Measurements from ENCODE around the gene NEK10.

The NEK10 gene

DNA sequence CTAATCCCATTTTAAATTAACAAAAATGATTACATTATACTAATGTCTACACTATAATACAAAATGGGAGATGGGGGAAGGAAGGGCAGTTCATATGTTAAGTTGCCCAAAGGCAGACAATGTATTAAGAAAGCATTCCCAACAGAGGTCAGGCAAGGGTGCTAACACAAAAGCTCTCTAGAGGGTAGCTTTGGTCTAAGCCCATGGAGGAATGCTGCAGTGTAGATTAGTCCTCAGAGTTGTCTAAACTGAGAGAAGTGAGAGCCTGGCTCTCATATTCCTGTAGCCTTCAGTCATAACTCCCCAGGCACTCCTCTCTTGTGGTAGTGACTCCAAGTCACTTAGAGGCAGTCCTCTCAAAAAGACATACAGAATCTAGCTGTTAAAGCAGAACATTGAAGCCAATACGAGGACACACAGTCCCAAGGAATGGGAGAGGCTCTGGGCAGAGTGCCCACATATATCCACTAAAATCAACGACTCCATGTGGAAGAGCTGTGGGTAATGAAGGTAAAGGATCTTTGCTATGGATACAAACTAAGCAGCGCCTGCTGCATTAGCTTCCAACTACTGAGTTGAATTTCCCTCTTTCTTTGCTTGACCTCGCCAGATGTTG is 14.5 kb downstream of the NEK10 start:
- H3K4me3 ChIP-seq, result no peak overlapping the region
- no peaks in the 10 kb centered on the region for H3K36me3 ChIP-seq
- no peaks in the 10 kb centered on the region for H3K4me1 ChIP-seq
- H3K27ac ChIP-seq, result no peak overlapping the region
- intact Hi-C loops (cut with DNase I; ENCODE audit: low total_unique reads), result no loop called here
- TF ChIP-seq, protein P1, sequence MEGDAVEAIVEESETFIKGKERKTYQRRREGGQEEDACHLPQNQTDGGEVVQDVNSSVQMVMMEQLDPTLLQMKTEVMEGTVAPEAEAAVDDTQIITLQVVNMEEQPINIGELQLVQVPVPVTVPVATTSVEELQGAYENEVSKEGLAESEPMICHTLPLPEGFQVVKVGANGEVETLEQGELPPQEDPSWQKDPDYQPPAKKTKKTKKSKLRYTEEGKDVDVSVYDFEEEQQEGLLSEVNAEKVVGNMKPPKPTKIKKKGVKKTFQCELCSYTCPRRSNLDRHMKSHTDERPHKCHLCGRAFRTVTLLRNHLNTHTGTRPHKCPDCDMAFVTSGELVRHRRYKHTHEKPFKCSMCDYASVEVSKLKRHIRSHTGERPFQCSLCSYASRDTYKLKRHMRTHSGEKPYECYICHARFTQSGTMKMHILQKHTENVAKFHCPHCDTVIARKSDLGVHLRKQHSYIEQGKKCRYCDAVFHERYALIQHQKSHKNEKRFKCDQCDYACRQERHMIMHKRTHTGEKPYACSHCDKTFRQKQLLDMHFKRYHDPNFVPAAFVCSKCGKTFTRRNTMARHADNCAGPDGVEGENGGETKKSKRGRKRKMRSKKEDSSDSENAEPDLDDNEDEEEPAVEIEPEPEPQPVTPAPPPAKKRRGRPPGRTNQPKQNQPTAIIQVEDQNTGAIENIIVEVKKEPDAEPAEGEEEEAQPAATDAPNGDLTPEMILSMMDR (IDR thresholded peaks at IDR 0.05), result no peak
- DNase-seq, result no peak
- H3K9me3 ChIP-seq, result no peaks in the 10 kb centered on the region
- no peaks in the 10 kb centered on the region for H3K27me3 ChIP-seq

- H3K9me3 ChIP-seq, result no peaks in the 10 kb centered on the region
- H3K4me3 ChIP-seq, result no peak overlapping the region
- intact Hi-C loops (cut with DNase I; ENCODE audit: low total_unique reads), result no loop called here
- H3K4me1 ChIP-seq, result no peaks in the 10 kb centered on the region
- H3K27me3 ChIP-seq, result no peaks in the 10 kb centered on the region
- H3K27ac ChIP-seq, result no peak overlapping the region
- TF ChIP-seq, protein P1 (IDR thresholded peaks at IDR 0.05), result no peak
- H3K36me3 ChIP-seq, result no peaks in the 10 kb centered on the region
- DNase-seq, result no peak
These were observed 15.0 kb downstream of the NEK10 start for GRCh38 chr3:27354161-27354560.

DNA sequence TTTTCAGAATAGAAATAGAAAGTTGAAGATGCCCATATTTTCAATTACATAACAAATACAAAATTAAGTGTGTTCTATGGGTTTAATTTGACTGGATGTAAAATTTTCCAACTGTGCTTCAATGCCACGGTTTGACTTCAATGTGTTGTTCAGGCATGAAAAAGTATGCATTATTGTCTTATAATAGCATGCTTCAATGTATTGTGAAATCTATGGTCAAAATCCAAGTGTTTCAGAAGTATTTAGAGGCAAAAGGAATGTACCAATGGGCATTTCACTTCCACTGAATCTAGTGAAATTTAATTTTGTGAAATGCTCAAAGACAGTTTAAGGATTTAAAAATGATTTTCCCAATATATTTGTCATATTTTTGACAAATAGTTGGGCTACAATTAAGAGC is 16.0 kb downstream of the NEK10 start:
- TF ChIP-seq, protein P1 (IDR thresholded peaks at IDR 0.05), result no peak
- Histone ChIP-seq H3K27ac (no peak overlapping the region), H3K4me1 (no peaks in the 10 kb centered on the region), H3K36me3 (no peaks in the 10 kb centered on the region), H3K27me3 (no peaks in the 10 kb centered on the region), H3K9me3 (no peaks in the 10 kb centered on the region), H3K4me3 (no peak overlapping the region)
- intact Hi-C loops (cut with DNase I; ENCODE audit: low total_unique reads), result no loop called here
- no peak for DNase-seq

GRCh38 chr3:27352047-27352446 is 17.1 kb downstream of the NEK10 start:
- TF ChIP-seq, protein P1 (IDR thresholded peaks at IDR 0.05), result no peak
- H3K27me3 ChIP-seq, result no peaks in the 10 kb centered on the region
- no peak overlapping the region for H3K27ac ChIP-seq
- H3K4me3 ChIP-seq, result no peak overlapping the region
- DNase-seq, result no peak
- H3K9me3 ChIP-seq, result no peaks in the 10 kb centered on the region
- H3K4me1 ChIP-seq, result no peaks in the 10 kb centered on the region
- intact Hi-C loops (cut with DNase I; ENCODE audit: low total_unique reads), result no loop called here
- H3K36me3 ChIP-seq, result no peaks in the 10 kb centered on the region

- H3K27ac ChIP-seq, result no peak overlapping the region
These were observed 19.4 kb downstream of the NEK10 start for GRCh38 chr3:27349832-27350231.

More at GRCh38 chr3:27349832-27350231, 19.4 kb downstream of the NEK10 start:
- no peak overlapping the region for H3K4me3 ChIP-seq
- H3K27me3 ChIP-seq, result no peaks in the 10 kb centered on the region
- intact Hi-C loops (cut with DNase I; ENCODE audit: low total_unique reads), result no loop called here
- no peaks in the 10 kb centered on the region for H3K9me3 ChIP-seq
- no peaks in the 10 kb centered on the region for H3K36me3 ChIP-seq
- no peaks in the 10 kb centered on the region for H3K4me1 ChIP-seq
- TF ChIP-seq, protein P1 (IDR thresholded peaks at IDR 0.05), result no peak
- no peak for DNase-seq

All from tibial artery (tissue), 4 donors.